Tibial artery (tissue), 4 donors: ENCODE results near the gene SIL1.
"Not testable (repeated sequence)": the region's sequence is repeated elsewhere in the genome, so short reads cannot be mapped to it uniquely, and the experiment has no call there.

Experiments used
- DNase-seq, 2 donors: peaks; one replicate each; pipeline ENCODE4 v3.0.0-alpha.2; 2019
- H3K27ac ChIP-seq, 2 donors: fragments of 200-600 bp; sonication (generic) in 1 of 2; 1 replicate in 1 of 2; 2 replicates in 1 of 2; pipeline ENCODE4 v1.5.1; 2018 to 2019; ENCODE audit warnings: mild to moderate bottlenecking in 1 of 2
- H3K27me3 ChIP-seq, 2 donors: fragments of 200-600 bp; sonication (generic) in 1 of 2; one replicate each; pipeline versions ENCODE4 v1.5.1 to v1.6.0; 2016 to 2019
- H3K36me3 ChIP-seq, 3 donors: fragments of 200-600 bp; sonication (generic) in 2 of 3; one replicate each; pipeline ENCODE4 v1.5.1; 2016 to 2019; ENCODE audit warnings: mild to moderate bottlenecking in 2 of 3
- H3K4me1 ChIP-seq, 4 donors: fragments of 200-600 bp; sonication (generic) in 2 of 4; 1 replicate in 3 of 4; 2 replicates in 1 of 4; pipeline ENCODE4 v1.5.1; 2016 to 2019
- H3K4me3 ChIP-seq, 2 donors: fragments of 200-600 bp; sonication (generic) in 1 of 2; 1 replicate in 1 of 2; 2 replicates in 1 of 2; pipeline ENCODE4 v1.5.1; 2018 to 2019; ENCODE audit warnings: mild to moderate bottlenecking in 2 of 2
- H3K9me3 ChIP-seq, 3 donors: fragments of 200-600 bp; sonication (generic) in 1 of 3; one replicate each; pipeline ENCODE4 v1.5.1; 2016 to 2019
- intact Hi-C: fragments of 100-400 bp; cut with DNase I; formaldehyde crosslinking; loops from one replicate; pipeline ENCODE4 v1.15.0; 2023; ENCODE audit warnings: low total_unique reads
- TF ChIP-seq, protein P1 (sequence below), 2 experiments: fragments of 200-600 bp in 1 of 2; fragments of 450-650 bp in 1 of 2; IDR thresholded peaks; one replicate each; pipeline ENCODE4 v1.5.1; 2017 to 2019; ENCODE audit warnings: antibody characterized with exemption in 2 of 2, mild to moderate bottlenecking in 1 of 2, moderate library complexity in 1 of 2

Gene SIL1

DNA sequence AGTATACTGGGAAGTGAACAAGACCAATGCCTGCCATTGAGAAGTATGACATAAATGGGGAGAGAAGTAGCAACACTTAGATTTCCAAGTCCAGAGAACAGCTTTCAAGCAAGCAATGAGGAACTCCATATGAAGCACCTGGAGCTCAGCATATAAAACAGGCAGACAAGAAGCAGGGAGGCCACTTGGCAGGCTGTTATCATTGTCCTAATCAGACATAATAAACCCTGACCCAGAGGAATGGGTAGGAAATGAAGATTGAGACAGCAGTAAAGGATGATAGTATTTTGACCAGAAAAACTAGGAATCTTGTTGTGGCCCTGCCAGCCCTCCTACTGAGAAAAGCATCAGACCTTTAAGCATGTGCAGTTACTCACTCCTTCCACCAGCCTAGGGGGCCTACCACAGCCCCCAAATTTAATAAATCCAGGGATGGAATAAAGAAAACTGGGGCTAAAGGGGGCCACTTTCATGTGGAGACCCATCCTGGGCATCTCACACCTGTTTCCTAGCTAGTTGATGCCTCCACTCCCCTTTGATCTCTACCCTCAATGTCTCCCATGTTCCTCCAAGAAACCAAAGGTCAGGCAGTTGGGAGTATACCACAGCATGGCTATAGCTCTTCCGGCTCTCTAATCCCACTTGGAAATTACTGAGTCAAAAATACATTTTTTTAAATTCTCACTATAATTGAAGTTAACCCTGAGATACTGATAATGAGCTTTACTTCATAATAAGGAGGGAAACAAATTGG is 135.1 kb downstream of the SIL1 start:
- H3K9me3 ChIP-seq: no peaks in the 10 kb centered on the region
- no peak overlapping the region for H3K4me3 ChIP-seq
- H3K27me3 ChIP-seq: no peaks in the 10 kb centered on the region
- intact Hi-C loops: no loop called here
- H3K27ac ChIP-seq: no peak overlapping the region
- TF ChIP-seq, protein P1, sequence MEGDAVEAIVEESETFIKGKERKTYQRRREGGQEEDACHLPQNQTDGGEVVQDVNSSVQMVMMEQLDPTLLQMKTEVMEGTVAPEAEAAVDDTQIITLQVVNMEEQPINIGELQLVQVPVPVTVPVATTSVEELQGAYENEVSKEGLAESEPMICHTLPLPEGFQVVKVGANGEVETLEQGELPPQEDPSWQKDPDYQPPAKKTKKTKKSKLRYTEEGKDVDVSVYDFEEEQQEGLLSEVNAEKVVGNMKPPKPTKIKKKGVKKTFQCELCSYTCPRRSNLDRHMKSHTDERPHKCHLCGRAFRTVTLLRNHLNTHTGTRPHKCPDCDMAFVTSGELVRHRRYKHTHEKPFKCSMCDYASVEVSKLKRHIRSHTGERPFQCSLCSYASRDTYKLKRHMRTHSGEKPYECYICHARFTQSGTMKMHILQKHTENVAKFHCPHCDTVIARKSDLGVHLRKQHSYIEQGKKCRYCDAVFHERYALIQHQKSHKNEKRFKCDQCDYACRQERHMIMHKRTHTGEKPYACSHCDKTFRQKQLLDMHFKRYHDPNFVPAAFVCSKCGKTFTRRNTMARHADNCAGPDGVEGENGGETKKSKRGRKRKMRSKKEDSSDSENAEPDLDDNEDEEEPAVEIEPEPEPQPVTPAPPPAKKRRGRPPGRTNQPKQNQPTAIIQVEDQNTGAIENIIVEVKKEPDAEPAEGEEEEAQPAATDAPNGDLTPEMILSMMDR (IDR thresholded peaks at IDR 0.05): no peak
- H3K4me1 ChIP-seq: peaks cover 0 to 35% (median 20%) of the 10 kb centered on the region in 4 donors
- no peaks in the 10 kb centered on the region for H3K36me3 ChIP-seq
- no peak for DNase-seq

DNA sequence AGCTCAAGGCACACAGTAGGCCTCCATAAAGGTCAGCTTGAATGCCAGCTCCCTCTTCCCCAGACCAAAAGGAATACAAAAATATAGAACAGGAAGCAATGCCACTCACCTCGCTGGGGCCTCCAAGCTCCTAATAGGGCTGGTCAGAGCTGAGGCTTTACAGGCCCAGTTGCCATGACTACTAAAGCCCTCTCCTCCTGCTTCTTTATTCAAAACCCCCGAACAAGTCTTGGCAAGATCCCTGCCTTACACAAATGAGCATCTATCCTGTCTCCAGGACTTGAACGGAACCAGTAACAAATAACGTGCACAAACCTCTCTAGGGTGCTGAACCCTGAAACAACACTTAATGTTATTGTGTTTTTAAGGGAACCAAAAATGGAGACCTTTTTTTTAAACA is 136.3 kb downstream of the SIL1 start:
- Histone ChIP-seq H3K36me3 (no peaks in the 10 kb centered on the region), H3K4me3 (no peak overlapping the region), H3K27me3 (no peaks in the 10 kb centered on the region), H3K27ac (peak overlapping the region; percentile 4 to 13), H3K4me1 (peaks cover 0 to 35% (median 20%) of the 10 kb centered on the region in 4 donors), H3K9me3 (no peaks in the 10 kb centered on the region)
- intact Hi-C loops: no loop called here
- DNase-seq: no peak
- TF ChIP-seq, protein P1 (IDR thresholded peaks at IDR 0.05): no peak

DNA sequence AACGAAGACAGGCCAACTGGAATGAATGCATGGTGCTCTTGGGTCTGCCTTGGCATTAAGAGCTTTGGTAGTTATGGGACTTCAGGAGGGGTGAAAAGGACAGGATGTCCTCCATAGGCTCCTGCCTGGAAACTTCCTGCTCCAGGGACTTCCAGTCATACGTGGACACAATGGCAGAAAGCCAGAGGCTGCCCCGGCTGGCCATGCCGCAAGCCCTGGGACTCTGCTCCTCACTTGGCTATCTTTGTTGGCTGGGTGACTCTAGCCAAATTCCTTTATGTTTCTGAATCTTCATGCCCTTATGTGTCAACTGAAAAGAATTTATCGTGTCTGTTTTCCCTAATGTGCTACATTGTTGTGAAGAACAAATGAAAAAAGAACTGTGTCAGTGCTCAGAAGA is 136.9 kb downstream of the SIL1 start:
- Histone ChIP-seq H3K4me1 (peaks cover 0 to 35% (median 20%) of the 10 kb centered on the region in 4 donors), H3K27me3 (no peaks in the 10 kb centered on the region), H3K9me3 (no peaks in the 10 kb centered on the region), H3K36me3 (no peaks in the 10 kb centered on the region), H3K27ac (peak overlapping the region; percentile 13 to 28), H3K4me3 (no peak overlapping the region)
- TF ChIP-seq, protein P1 (IDR thresholded peaks at IDR 0.05): no peak
- DNase-seq: peak; percentile 35 to 79
- intact Hi-C loops: no loop called here

DNA sequence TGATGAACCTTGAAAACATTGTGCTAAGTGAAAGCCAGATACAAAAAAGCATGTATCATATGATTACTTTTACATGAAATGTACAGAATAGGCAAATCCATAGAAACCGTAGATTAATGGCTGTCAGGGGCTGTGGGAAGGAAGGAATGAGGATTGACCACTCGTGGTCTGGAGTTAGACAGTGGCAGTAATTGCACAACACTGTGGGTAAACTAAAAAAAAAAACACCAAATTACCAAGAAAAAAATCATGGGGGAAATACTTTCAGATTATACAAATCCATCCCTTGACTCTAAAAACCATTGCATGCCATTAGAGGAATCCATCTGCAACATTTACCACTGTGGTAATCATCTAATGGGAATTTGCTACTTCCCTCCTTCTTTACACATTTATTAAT is 140.0 kb downstream of the SIL1 start:
- TF ChIP-seq, protein P1 (IDR thresholded peaks at IDR 0.05): no peak
- Histone ChIP-seq H3K27me3 (no peaks in the 10 kb centered on the region), H3K9me3 (no peaks in the 10 kb centered on the region), H3K4me3 (no peak overlapping the region), H3K4me1 (peaks cover 0 to 25% (median 16%) of the 10 kb centered on the region in 4 donors), H3K27ac (no peak overlapping the region), H3K36me3 (no peaks in the 10 kb centered on the region)
- no peak for DNase-seq
- intact Hi-C loops: no loop called here

DNA sequence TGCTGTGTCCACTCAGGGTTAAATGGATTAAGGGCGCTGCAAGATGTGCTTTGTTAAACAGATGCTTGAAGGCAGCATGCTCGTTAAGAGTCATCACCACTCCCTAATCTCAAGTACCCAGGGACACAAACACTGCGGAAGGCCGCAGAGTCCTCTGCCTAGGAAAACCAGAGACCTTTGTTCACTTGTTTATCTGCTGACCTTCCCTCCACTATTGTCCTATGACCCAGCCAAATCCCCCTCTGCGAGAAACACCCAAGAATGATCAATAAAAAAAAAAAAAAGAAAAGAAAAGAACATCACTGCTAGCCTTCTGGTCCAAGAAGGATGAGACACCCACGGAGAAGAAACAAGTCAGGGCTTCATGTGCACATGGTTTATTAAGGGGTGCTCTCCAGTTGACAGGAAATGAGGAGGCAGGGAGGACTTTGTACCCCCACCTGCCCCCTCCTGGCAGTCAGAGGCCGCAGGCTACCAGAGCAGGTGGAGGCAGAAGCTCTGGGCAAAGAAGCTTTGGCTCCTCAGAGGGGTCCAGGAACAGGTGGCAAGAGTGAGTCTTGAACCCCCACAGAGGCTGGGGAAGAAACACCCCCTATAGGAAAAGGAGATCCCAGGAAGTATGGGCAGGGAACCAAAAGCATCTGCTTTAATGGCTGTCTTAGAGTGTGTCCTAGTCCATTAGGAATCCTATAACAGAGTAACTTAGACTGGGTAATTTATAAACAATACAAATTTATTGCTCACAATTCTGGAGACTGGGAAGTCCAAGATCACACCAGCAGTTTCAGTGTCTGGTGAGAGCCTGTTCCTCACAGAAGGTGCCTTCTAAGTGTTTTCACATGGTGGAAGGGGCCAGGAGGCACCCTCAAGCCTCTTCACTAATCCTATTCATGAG is 140.9 kb downstream of the SIL1 start:
- peaks cover 0 to 25% (median 16%) of the 10 kb centered on the region in 4 donors for H3K4me1 ChIP-seq
- H3K36me3 ChIP-seq, H3K27ac ChIP-seq, DNase-seq, H3K27me3 ChIP-seq, H3K9me3 ChIP-seq, intact Hi-C loops, H3K4me3 ChIP-seq: not testable (repeated sequence)

DNA sequence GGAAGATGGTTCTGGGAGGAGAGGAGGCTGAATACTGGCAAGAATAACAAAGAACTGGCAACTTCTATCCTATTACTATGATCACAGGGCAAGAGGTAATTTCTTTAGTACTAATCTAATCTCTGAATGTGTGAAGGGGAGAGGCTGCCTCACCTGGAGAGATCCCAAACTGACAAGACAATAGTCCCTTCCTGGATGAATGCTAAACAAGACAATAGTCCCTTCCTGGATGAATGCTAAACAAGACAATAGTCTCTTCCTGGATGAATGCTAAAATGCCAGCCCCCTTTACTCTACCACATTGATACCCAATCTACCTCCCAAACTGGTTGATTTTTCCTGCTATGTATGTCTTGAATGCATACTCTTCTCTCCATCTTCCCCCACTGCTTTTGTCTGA is 145.2 kb downstream of the SIL1 start:
- DNase-seq: no peak
- H3K27me3 ChIP-seq: no peaks in the 10 kb centered on the region
- peaks cover 4 to 10% (median 10%) of the 10 kb centered on the region in 3 donors for H3K36me3 ChIP-seq
- no peak overlapping the region for H3K4me3 ChIP-seq
- no peaks in the 10 kb centered on the region for H3K4me1 ChIP-seq
- no peaks in the 10 kb centered on the region for H3K9me3 ChIP-seq
- H3K27ac ChIP-seq: no peak overlapping the region
- intact Hi-C loops: no loop called here
- TF ChIP-seq, protein P1 (IDR thresholded peaks at IDR 0.05): no peak
